HCT116 (cell line): ENCODE data around the gene TRIP13.

ENCODE experiments used
- CTCF ChIP-seq, 3 experiments: fragments of 200-600 bp in 1 of 3; sonication (generic) in 1 of 3; IDR thresholded peaks in 2 of 3; conservative IDR thresholded peaks in 1 of 3; 2 replicates each; pipeline ENCODE4 v1.5.1; 2012 to 2017; ENCODE audit warnings: low read depth in 2 of 3, low read length in 2 of 3, antibody characterized with exemption in 1 of 3, borderline replicate concordance in 1 of 3, control low read depth in 1 of 3, mild to moderate bottlenecking in 1 of 3, mixed read lengths in 1 of 3, mixed run types in 1 of 3, moderate library complexity in 1 of 3; ENCODE audit not compliant: insufficient read depth in 1 of 3
- EZH2phosphoT487 ChIP-seq: fragments of 200-600 bp; IDR thresholded peaks from 2 replicates; pipeline ENCODE4 v1.6.1; 2018; ENCODE audit warnings: antibody characterized with exemption, borderline replicate concordance
- MAX ChIP-seq: IDR thresholded peaks from 2 replicates; pipeline ENCODE4 v1.6.1; 2012
- POLR2A ChIP-seq: IDR thresholded peaks from 2 replicates; pipeline ENCODE4 v1.7.0; 2011; ENCODE audit warnings: borderline replicate concordance; ENCODE audit not compliant: insufficient read depth, insufficient read length; ENCODE audit errors: extremely low read depth
- SP1 ChIP-seq: IDR thresholded peaks from 2 replicates; pipeline ENCODE4 v1.6.1; 2012; ENCODE audit warnings: low read depth
- YY1 ChIP-seq: IDR thresholded peaks from 2 replicates; pipeline ENCODE4 v1.6.1; 2011; ENCODE audit warnings: low read length, low read depth, moderate library complexity, mild to moderate bottlenecking; ENCODE audit not compliant: insufficient replicate concordance; ENCODE audit errors: extremely low read depth
- ZNF274 ChIP-seq: fragments of 200-500 bp; sonication (Bioruptor generic); IDR thresholded peaks from 2 replicates; pipeline ENCODE4 v1.6.1; 2014; ENCODE audit warnings: mild to moderate bottlenecking, low read depth, low read length, inconsistent platforms

DNA sequence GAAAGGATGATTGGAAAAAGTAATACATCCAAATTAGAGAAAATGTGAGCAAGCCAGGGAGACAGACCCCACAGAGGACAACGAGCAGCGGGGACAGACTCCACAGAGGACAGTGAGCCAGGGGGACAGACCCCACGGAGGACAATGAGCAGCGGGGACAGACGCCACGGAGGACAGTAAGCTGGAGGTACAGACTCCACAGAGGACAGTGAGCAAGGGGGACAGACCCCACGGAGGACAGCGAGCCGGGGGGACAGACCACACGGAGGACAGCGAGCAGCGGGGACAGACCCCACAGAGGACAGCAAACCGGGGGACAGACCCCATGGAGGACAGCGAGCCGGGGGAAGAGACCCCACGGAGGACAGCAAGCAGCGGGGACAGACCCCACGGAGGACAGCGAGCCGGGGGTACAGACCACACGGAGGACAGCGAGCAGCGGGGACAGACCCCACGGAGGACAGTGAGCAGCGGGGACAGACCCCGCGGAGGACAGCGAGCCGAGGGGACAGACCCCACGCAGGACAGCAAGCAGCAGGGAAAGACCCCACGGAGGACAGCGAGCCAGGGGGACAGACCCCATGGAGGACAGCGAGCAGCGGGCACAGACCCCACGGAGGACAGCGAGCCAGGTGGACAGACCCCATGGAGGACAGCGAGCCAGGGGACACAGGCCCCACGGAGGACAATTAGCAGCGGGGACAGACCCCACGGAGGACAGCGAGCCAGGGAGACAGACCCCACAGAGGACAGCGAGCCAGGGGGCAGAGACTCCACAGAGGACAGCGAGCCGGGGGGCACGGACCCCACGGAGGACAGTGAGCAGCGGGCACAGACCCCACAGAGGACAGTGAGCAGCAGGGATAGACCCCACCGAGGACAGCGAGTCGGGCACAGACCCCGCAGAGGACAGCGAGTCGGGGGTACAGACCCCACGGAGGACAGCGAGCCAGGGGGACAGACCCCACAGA lies 40.0 kb upstream of the TRIP13 start:
- TF ChIP-seq ZNF274 (no peak), MAX (no peak), CTCF (IDR thresholded peaks at IDR 0.05 in 2 of 3, conservative IDR thresholded peaks at IDR 0.05 in 1 of 3; ENCODE audit: borderline replicate concordance in 1 of 3, insufficient read depth in 1 of 3, low read depth in 2 of 3, low read length in 2 of 3) (no peak), SP1 (no peak), EZH2phosphoT487 (no peak), YY1 (no peak), POLR2A (no peak)
